Bronchial epithelial cell (primary cell): ENCODE data around the gene JAM2. TPM values are rescaled to one million over a fixed set of nuclear protein-coding genes. Genes with fewer than 3 reads are reported as not detected.
"Not testable (repeated sequence)": the region's sequence is repeated elsewhere in the genome, so short reads cannot be mapped to it uniquely, and the experiment has no call there.

Source experiments
- DNase-seq: peaks from one replicate; pipeline ENCODE4 v3.0.0-alpha.2; 2010; ENCODE audit warnings: low read depth
- FAIRE-seq: peaks from 2 replicates; lab custom pipeline; 2011; peaks lifted over from hg19 to GRCh38; lab: Jason Lieb, UNC
- H3K27me3 ChIP-seq: 2 replicates; pipeline ENCODE4 v1.5.1; 2011; ENCODE audit warnings: low read length; ENCODE audit not compliant: control insufficient read depth, insufficient read depth
- H3K36me3 ChIP-seq: 2 replicates; pipeline ENCODE4 v1.5.1; 2011; ENCODE audit warnings: low read length; ENCODE audit not compliant: control insufficient read depth, insufficient read depth
- H3K4me3 ChIP-seq: 2 replicates; pipeline ENCODE4 v1.5.1; 2011; ENCODE audit warnings: mild to moderate bottlenecking, low read depth, low read length, control low read depth
- total RNA-seq: library from RNA; depleted of rRNA; stranded (reverse); fragments of >200 nt; gene quantifications from 2 replicates; pipeline ENCODE4 v1.2.1, GENCODE V29; 2014
- TF ChIP-seq, protein P1 (sequence below): IDR thresholded peaks from 2 replicates; pipeline ENCODE4 v1.5.1; 2011; ENCODE audit warnings: mild to moderate bottlenecking, moderate library complexity, low read length, control low read depth, inconsistent platforms; ENCODE audit not compliant: insufficient read depth, severe bottlenecking

JAM2 gene
- total RNA-seq, 1 donor from 2014 or later: under 0.01 TPM

DNA sequence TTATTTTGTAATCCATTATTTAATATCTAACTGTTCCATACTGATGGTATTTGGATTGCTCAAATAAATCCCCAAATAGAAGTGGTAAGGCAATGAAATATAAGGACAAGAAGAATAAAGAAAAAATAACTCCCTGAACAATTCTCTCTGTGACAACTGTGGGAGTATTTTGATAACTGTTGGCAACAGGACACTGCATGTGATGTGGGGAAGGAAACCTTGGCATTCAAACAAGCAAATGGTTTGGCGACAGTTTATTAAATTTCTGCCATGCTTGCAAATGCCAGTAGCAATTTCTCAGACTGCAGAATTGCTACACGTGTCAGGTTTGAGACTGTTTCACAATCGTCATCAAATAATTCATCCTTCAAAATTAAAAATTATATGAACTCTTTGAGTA, 23.2 kb upstream of the JAM2 start:
- TF ChIP-seq, protein P1, sequence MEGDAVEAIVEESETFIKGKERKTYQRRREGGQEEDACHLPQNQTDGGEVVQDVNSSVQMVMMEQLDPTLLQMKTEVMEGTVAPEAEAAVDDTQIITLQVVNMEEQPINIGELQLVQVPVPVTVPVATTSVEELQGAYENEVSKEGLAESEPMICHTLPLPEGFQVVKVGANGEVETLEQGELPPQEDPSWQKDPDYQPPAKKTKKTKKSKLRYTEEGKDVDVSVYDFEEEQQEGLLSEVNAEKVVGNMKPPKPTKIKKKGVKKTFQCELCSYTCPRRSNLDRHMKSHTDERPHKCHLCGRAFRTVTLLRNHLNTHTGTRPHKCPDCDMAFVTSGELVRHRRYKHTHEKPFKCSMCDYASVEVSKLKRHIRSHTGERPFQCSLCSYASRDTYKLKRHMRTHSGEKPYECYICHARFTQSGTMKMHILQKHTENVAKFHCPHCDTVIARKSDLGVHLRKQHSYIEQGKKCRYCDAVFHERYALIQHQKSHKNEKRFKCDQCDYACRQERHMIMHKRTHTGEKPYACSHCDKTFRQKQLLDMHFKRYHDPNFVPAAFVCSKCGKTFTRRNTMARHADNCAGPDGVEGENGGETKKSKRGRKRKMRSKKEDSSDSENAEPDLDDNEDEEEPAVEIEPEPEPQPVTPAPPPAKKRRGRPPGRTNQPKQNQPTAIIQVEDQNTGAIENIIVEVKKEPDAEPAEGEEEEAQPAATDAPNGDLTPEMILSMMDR: no peak
- no peak for FAIRE-seq

DNA sequence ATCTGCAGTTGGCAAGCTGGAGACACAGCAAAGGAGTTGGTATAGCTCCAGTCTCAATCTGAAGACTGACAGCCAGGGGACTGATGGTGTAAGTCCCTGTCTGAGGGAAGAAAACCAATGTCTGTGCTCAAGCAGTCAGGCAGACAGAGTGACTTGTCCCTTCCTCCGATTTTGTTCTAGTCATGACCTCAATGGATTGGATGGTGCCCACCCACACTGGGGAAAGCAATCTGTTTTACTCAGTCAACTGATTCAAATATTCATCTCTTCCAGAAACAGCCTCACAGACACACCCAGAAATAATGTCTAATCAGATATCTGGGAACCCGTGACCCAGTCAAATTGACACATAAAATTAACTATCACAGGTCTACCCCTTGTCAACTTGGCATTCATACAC, 19.9 kb upstream of the JAM2 start:
- no peaks in the 10 kb centered on the region for H3K27me3 ChIP-seq
- no peak overlapping the region for H3K4me3 ChIP-seq
- TF ChIP-seq, protein P1: no peak
- DNase-seq (no peak), FAIRE-seq (no peak)
- no peaks in the 10 kb centered on the region for H3K36me3 ChIP-seq

More for the DNA sequence above, 23.2 kb upstream of the JAM2 start:
- no peaks in the 10 kb centered on the region for H3K27me3 ChIP-seq
- DNase-seq: no peak
- no peaks in the 10 kb centered on the region for H3K36me3 ChIP-seq
- no peak overlapping the region for H3K4me3 ChIP-seq

DNA sequence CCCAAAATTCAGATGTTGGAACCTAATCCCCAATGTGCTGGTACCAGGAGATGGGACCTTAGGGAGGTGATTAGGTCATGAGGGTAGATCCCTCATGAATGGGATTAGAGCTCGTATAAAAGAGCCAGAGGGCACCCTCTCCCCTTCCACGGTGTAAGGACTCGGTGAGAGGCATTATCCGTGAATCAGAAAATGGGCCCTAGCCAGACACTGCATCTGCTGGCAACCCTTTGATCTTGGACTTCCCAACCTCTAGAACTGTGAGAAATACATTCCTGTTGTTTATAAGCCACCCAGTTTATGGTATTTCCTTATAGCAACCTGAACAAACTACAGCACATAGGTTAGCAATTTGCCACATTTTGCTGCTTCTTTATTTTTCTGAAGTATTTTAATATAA, 14.5 kb upstream of the JAM2 start:
- DNase-seq (no peak), FAIRE-seq (no peak)
- TF ChIP-seq, protein P1: no peak
- no peak overlapping the region for H3K4me3 ChIP-seq
- no peaks in the 10 kb centered on the region for H3K27me3 ChIP-seq
- H3K36me3 ChIP-seq: no peaks in the 10 kb centered on the region

DNA sequence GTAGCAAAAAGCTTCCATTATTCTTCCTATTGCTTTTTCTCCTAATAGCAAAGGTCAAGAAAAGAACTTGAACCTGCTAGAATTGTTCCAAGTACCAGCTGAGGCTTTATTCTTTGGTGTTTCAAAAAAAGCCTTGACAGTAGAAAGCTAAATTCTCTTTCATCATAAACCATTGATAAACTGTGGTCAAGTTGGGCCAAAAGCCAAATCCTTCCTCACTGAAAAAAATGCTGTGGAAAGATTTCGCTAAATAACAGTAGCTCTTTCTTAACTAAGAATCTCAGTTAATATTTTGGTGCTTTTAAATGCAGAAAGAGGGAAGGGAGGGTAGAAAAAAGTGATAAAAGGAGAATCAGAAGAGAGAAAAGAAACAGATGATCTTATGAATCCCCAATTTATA, 14.0 kb upstream of the JAM2 start:
- H3K36me3 ChIP-seq: no peaks in the 10 kb centered on the region
- no peak overlapping the region for H3K4me3 ChIP-seq
- FAIRE-seq (no peak), DNase-seq (no peak)
- TF ChIP-seq, protein P1: no peak
- no peaks in the 10 kb centered on the region for H3K27me3 ChIP-seq

DNA sequence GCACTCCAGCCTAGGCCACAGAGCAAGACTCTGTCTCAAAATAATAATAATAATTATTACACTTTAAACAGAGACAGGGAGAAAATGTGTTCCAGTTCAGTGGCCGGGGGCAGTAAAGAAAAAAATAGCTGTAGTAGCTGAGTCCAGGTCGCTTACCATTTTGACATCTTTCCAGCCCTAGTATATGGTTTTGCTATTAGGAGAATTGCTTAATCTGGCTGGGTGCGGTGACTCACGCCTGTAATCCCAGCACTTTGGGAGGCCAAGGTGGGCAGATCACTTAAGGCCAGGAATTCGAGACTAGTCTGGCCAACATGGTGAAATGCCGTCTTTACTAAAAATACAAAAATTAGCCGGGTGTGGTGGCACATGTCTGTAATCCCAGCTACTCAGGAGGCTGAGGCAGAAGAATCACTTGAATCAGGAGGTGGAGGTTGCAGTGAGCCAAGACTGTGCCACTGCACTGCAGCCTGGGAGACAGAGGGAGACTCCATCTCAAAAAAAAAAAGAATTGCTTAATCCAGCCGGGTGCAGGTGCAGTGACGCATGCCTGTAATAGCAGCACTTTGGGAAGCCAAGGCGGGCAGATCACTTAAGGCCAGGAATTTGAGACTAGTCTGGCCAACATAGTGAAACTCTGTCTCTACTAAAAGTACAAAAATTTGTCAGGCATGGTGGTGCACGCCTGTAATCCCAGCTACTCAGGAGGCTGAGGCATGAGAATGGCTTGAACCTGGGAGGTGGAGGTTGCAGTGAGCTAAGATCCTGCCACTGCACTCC, 13.1 kb upstream of the JAM2 start:
- not testable (repeated sequence) for H3K36me3 ChIP-seq, H3K27me3 ChIP-seq, H3K4me3 ChIP-seq, FAIRE-seq, DNase-seq

DNA sequence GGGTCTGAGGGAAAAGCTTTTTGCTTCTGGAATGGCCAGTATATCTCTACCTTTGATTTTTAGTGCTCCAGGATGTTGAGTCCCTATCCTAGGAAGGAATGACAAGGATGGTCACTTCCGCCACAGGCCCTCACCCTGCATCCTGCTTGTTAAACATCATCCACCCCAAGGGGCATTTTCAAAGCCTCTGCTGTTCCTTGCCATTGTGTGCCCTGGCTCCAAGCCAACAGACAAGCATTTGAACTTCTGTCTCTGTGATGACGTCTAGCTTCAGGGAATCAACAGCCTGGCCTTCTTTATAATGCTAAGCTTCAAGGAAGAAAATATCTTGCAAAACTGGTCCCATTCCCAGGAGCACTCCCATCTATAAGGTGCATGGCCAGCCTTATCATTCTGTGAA, 12.3 kb upstream of the JAM2 start:
- H3K4me3 ChIP-seq: no peak overlapping the region
- DNase-seq: peak; percentile 10
- no peak for FAIRE-seq

More for the DNA sequence above, 12.3 kb upstream of the JAM2 start:
- TF ChIP-seq, protein P1: no peak
- Histone ChIP-seq H3K27me3 (no peaks in the 10 kb centered on the region), H3K36me3 (no peaks in the 10 kb centered on the region)
